Measurements from ENCODE around the gene EPG5.

- TF ChIP-seq CTCF (conservative IDR thresholded peaks at IDR 0.05), result no peak
- TF ChIP-seq ZFX (IDR thresholded peaks at IDR 0.05), result no peak
Observed at GRCh38 chr18:45976566-45976965, 9.4 kb upstream of the EPG5 start.

Data from C4-2B (cell line).